SK-N-SH (cell line): ENCODE measurements around the gene LPCAT3. TPM values are rescaled to one million over a fixed set of nuclear protein-coding genes. Genes with fewer than 3 reads are reported as not detected.

ENCODE experiments used
- CTCF ChIA-PET: fragments of 300-600, 350-600 bp; formaldehyde crosslinking; extraction: SDS; loops from one replicate; lab custom pipeline; 2021; lab: Yijun Ruan, JAX
- POLR2A ChIA-PET: fragments of 350-600 bp; sonication (Branson Sonifier 250); formaldehyde crosslinking; extraction: SDS; loops from one replicate; lab custom pipeline; 2020; ENCODE audit warnings: antibody characterized with exemption, inconsistent platforms; lab: Yijun Ruan, JAX
- DNase-seq: peaks from one replicate; pipeline ENCODE4 v3.0.0; 2012
- H2AFZ ChIP-seq: fragments of 200-600 bp; sonication (generic); 2 replicates; pipeline ENCODE4 v1.8.1; 2016; ENCODE audit warnings: antibody characterized with exemption, mild to moderate bottlenecking, low read depth
- H3F3A ChIP-seq: fragments of 200-600 bp; sonication (generic); replicated peaks from 2 replicates; pipeline ENCODE3; 2016; ENCODE audit warnings: antibody characterized with exemption, mild to moderate bottlenecking; ENCODE audit not compliant: insufficient read depth
- H3K27ac ChIP-seq, 2 experiments: fragments of 200-500 bp in 1 of 2; fragments of 200-600 bp in 1 of 2; sonication (Bioruptor generic) in 1 of 2; sonication (generic), shearing (Covaris generic) in 1 of 2; 2 replicates each; pipeline versions ENCODE4 v1.5.1 to v1.6.1; 2014 to 2016; ENCODE audit warnings: low read depth in 2 of 2, inconsistent platforms in 1 of 2, low read length in 1 of 2, mild to moderate bottlenecking in 1 of 2, mixed read lengths in 1 of 2
- H3K27me3 ChIP-seq: fragments of 200-600 bp; sonication (generic), shearing (Covaris generic); 2 replicates; pipeline ENCODE4 v1.6.1; 2016; ENCODE audit warnings: mixed run types; ENCODE audit not compliant: insufficient read depth
- H3K36me3 ChIP-seq, 2 experiments: fragments of 200-500 bp in 1 of 2; fragments of 200-600 bp in 1 of 2; sonication (Bioruptor generic) in 1 of 2; sonication (generic) in 1 of 2; replicated peaks in 1 of 2; 2 replicates each; pipeline versions ENCODE3 to v1.5.1; 2014 to 2016; ENCODE audit warnings: low read length in 1 of 2, mild to moderate bottlenecking in 1 of 2; ENCODE audit not compliant: insufficient read depth in 2 of 2, control insufficient read depth in 1 of 2
- H3K4me1 ChIP-seq, 2 experiments: fragments of 200-500 bp in 1 of 2; fragments of 200-600 bp in 1 of 2; sonication (Bioruptor generic) in 1 of 2; sonication (generic), shearing (Covaris generic) in 1 of 2; 2 replicates each; pipeline versions ENCODE4 v1.5.1 to v1.6.1; 2014 to 2016; ENCODE audit warnings: low read depth in 1 of 2, low read length in 1 of 2, mixed run types in 1 of 2; ENCODE audit not compliant: insufficient read depth in 2 of 2, control insufficient read depth in 1 of 2
- H3K4me2 ChIP-seq: fragments of 200-600 bp; sonication (generic), shearing (Covaris generic); 2 replicates; pipeline ENCODE4 v1.6.1; 2017; ENCODE audit warnings: mixed run types
- H3K4me3 ChIP-seq, 2 experiments: fragments of 200-500 bp in 1 of 2; fragments of 200-600 bp in 1 of 2; sonication (Bioruptor generic) in 1 of 2; sonication (generic), shearing (Covaris generic) in 1 of 2; 2 replicates each; pipeline versions ENCODE4 v1.5.1 to v1.8.1; 2014 to 2016; ENCODE audit warnings: low read depth in 2 of 2, inconsistent platforms in 1 of 2, low read length in 1 of 2, mild to moderate bottlenecking in 1 of 2, mixed read lengths in 1 of 2, moderate library complexity in 1 of 2
- H3K79me2 ChIP-seq: fragments of 200-600 bp; sonication (generic); 2 replicates; pipeline ENCODE4 v1.8.1; 2017; ENCODE audit warnings: mild to moderate bottlenecking; ENCODE audit not compliant: insufficient read depth
- H3K9ac ChIP-seq: fragments of 200-600 bp; sonication (generic); 2 replicates; pipeline ENCODE4 v1.6.1; 2017; ENCODE audit warnings: mixed run types
- H3K9me2 ChIP-seq: fragments of 200-600 bp; sonication (generic); 2 replicates; pipeline ENCODE4 v1.6.1; 2017; ENCODE audit warnings: mixed run types
- H3K9me3 ChIP-seq: fragments of 200-600 bp; sonication (generic); 2 replicates; pipeline ENCODE4 v1.6.1; 2017; ENCODE audit warnings: mixed run types, mild to moderate bottlenecking, moderate library complexity
- H4K20me1 ChIP-seq: fragments of 200-600 bp; sonication (generic); 2 replicates; pipeline ENCODE4 v1.6.1; 2017; ENCODE audit warnings: mild to moderate bottlenecking, mixed run types; ENCODE audit not compliant: insufficient read depth
- CHD2 ChIP-seq: fragments of 150-350 bp; IDR thresholded peaks from 2 replicates; pipeline ENCODE4 v1.6.1; 2018; ENCODE audit warnings: low read length; ENCODE audit not compliant: partially characterized antibody
- ELF1 ChIP-seq: IDR thresholded peaks from 2 replicates; pipeline ENCODE4 v1.4.0; 2012
- JUND ChIP-seq: IDR thresholded peaks from 2 replicates; pipeline ENCODE4 v1.4.0; 2012
- MAX ChIP-seq: IDR thresholded peaks from 2 replicates; pipeline ENCODE4 v1.4.0; 2012; ENCODE audit warnings: low read depth
- NRF1 ChIP-seq: IDR thresholded peaks from 2 replicates; pipeline ENCODE4 v1.6.1; 2012; ENCODE audit warnings: low read depth, mild to moderate bottlenecking, low read length
- REST ChIP-seq: IDR thresholded peaks from 2 replicates; pipeline ENCODE4 v1.6.1; 2012; ENCODE audit warnings: mild to moderate bottlenecking, low read depth, low read length, moderate library complexity
- SMC3 ChIP-seq: IDR thresholded peaks from 2 replicates; pipeline ENCODE4 v1.6.1; 2012; ENCODE audit warnings: low read depth, low read length, improper control_type of control experiment
- YY1 ChIP-seq: IDR thresholded peaks from 2 replicates; pipeline ENCODE4 v1.4.0; 2012; ENCODE audit warnings: low read depth, mild to moderate bottlenecking
- WGBS: methylation state at CpG from one replicate; pipeline ENCODE4 v1.1.6; 2017; ENCODE audit warnings: low lambda C conversion rate; 5-methylcytosine and 5-hydroxymethylcytosine counted together
- polyA plus RNA-seq, 3 experiments: library from polyadenylated mRNA; depleted of rRNA; stranded (reverse); fragments of >200 nt; gene quantifications; 2 replicates each; pipeline ENCODE4 v1.2.3, GENCODE V29; 2012

Gene LPCAT3
- polyA plus RNA-seq, 1 of the 3 experiments (the other 2 are of a cell fraction) = 23.8 TPM

GRCh38 chr12:6942331-6942665 lies 76.0 kb downstream of the LPCAT3 start:
- ChIA-PET POLR2A (interaction anchor here (2.4 to 4.5 kb wide), 2 partner anchors 15 to 37 kb away, joined by 5 to 82 read pairs; partner anchors contain the start of gene ATN1), CTCF (interaction anchor here (1.0 to 6.5 kb wide), 5 partner anchors 13 to 73 kb away, joined by 3 to 114 read pairs (median 33); partner anchors contain the start of gene ATN1)
- 100% methylated on average over 11 of the region's 11 CpGs for WGBS

GRCh38 chr12:6941782-6942181 lies 76.5 kb downstream of the LPCAT3 start:
- Histone ChIP-seq H3K79me2 (peaks cover 27% of the 10 kb centered on the region), H3K36me3 (peaks cover 28 to 33% of the 10 kb centered on the region in 2 experiments), H4K20me1 (no peaks in the 10 kb centered on the region), H3K4me3 (no peak overlapping the region), H3K27ac (peak overlapping the region in 1 of 2 experiments; percentile 17; a peak in 1 of 4 replicates), H3K4me2 (no peak overlapping the region), H2AFZ (no peak overlapping the region), H3K9ac (no peak overlapping the region), H3K27me3 (no peaks in the 10 kb centered on the region), H3K9me3 (no peaks in the 10 kb centered on the region), H3F3A (peaks cover 65% of the 10 kb centered on the region), H3K4me1 (peaks cover 6 to 29% of the 10 kb centered on the region in 2 experiments; a peak in 3 of 4 replicates), H3K9me2 (no peaks in the 10 kb centered on the region)
- POLR2A ChIA-PET = interaction anchor here (0.9 kb wide), 1 partner anchor 90 kb away, joined by 4 read pairs; the partner anchor contains the start of gene CDCA3
- no peak for DNase-seq
- CTCF ChIA-PET = interaction anchor here (1.0 to 9.2 kb wide), 5 partner anchors 13 to 73 kb away, joined by 3 to 134 read pairs (median 33); partner anchors contain the start of genes ATN1 and SPSB2
- TF ChIP-seq CHD2 (no peak), YY1 (no peak), NRF1 (no peak), REST (no peak)
- WGBS = 84% methylated on average over 12 of the region's 12 CpGs

More at GRCh38 chr12:6942331-6942665, 76.0 kb downstream of the LPCAT3 start:
- no peaks in the 10 kb centered on the region for H4K20me1 ChIP-seq
- no peak overlapping the region for H3K9ac ChIP-seq
- no peaks in the 10 kb centered on the region for H3K9me2 ChIP-seq
- H3K4me3 ChIP-seq = no peak overlapping the region
- peak overlapping the region; percentile 89 to 98; a peak in 3 of 4 replicates for H3K27ac ChIP-seq
- no peaks in the 10 kb centered on the region for H3K27me3 ChIP-seq
- peaks cover 25 to 32% of the 10 kb centered on the region in 2 experiments for H3K36me3 ChIP-seq
- H3K79me2 ChIP-seq = peaks cover 25% of the 10 kb centered on the region
- no peak overlapping the region for H3K4me2 ChIP-seq
- DNase-seq = peak; percentile 20
- peaks cover 6 to 24% of the 10 kb centered on the region in 2 experiments; a peak in 3 of 4 replicates for H3K4me1 ChIP-seq
- no peak for TF ChIP-seq SMC3
- TF ChIP-seq JUND = no peak
- no peak for TF ChIP-seq MAX
- no peak for TF ChIP-seq ELF1
- peaks cover 64% of the 10 kb centered on the region for H3F3A ChIP-seq
- no peak overlapping the region for H2AFZ ChIP-seq
- H3K9me3 ChIP-seq = no peaks in the 10 kb centered on the region
